SK-N-SH (cell line): ENCODE data around the gene LRP6. TPM values are rescaled to one million over a fixed set of nuclear protein-coding genes. Genes with fewer than 3 reads are reported as not detected.

Experiments used
- CTCF ChIA-PET: fragments of 300-600, 350-600 bp; formaldehyde crosslinking; extraction: SDS; loops from one replicate; lab custom pipeline; 2021; lab: Yijun Ruan, JAX
- POLR2A ChIA-PET: fragments of 350-600 bp; sonication (Branson Sonifier 250); formaldehyde crosslinking; extraction: SDS; loops from one replicate; lab custom pipeline; 2020; ENCODE audit warnings: antibody characterized with exemption, inconsistent platforms; lab: Yijun Ruan, JAX
- DNase-seq: peaks from one replicate; pipeline ENCODE4 v3.0.0; 2012
- H2AFZ ChIP-seq: fragments of 200-600 bp; sonication (generic); 2 replicates; pipeline ENCODE4 v1.8.1; 2016; ENCODE audit warnings: antibody characterized with exemption, mild to moderate bottlenecking, low read depth
- H3F3A ChIP-seq: fragments of 200-600 bp; sonication (generic); replicated peaks from 2 replicates; pipeline ENCODE3; 2016; ENCODE audit warnings: antibody characterized with exemption, mild to moderate bottlenecking; ENCODE audit not compliant: insufficient read depth
- H3K27ac ChIP-seq, 2 experiments: fragments of 200-500 bp in 1 of 2; fragments of 200-600 bp in 1 of 2; sonication (Bioruptor generic) in 1 of 2; sonication (generic), shearing (Covaris generic) in 1 of 2; 2 replicates each; pipeline versions ENCODE4 v1.5.1 to v1.6.1; 2014 to 2016; ENCODE audit warnings: low read depth in 2 of 2, inconsistent platforms in 1 of 2, low read length in 1 of 2, mild to moderate bottlenecking in 1 of 2, mixed read lengths in 1 of 2
- H3K27me3 ChIP-seq: fragments of 200-600 bp; sonication (generic), shearing (Covaris generic); 2 replicates; pipeline ENCODE4 v1.6.1; 2016; ENCODE audit warnings: mixed run types; ENCODE audit not compliant: insufficient read depth
- H3K36me3 ChIP-seq, 2 experiments: fragments of 200-500 bp in 1 of 2; fragments of 200-600 bp in 1 of 2; sonication (Bioruptor generic) in 1 of 2; sonication (generic) in 1 of 2; replicated peaks in 1 of 2; 2 replicates each; pipeline versions ENCODE3 to v1.5.1; 2014 to 2016; ENCODE audit warnings: low read length in 1 of 2, mild to moderate bottlenecking in 1 of 2; ENCODE audit not compliant: insufficient read depth in 2 of 2, control insufficient read depth in 1 of 2
- H3K4me1 ChIP-seq, 2 experiments: fragments of 200-500 bp in 1 of 2; fragments of 200-600 bp in 1 of 2; sonication (Bioruptor generic) in 1 of 2; sonication (generic), shearing (Covaris generic) in 1 of 2; 2 replicates each; pipeline versions ENCODE4 v1.5.1 to v1.6.1; 2014 to 2016; ENCODE audit warnings: low read depth in 1 of 2, low read length in 1 of 2, mixed run types in 1 of 2; ENCODE audit not compliant: insufficient read depth in 2 of 2, control insufficient read depth in 1 of 2
- H3K4me2 ChIP-seq: fragments of 200-600 bp; sonication (generic), shearing (Covaris generic); 2 replicates; pipeline ENCODE4 v1.6.1; 2017; ENCODE audit warnings: mixed run types
- H3K4me3 ChIP-seq, 2 experiments: fragments of 200-500 bp in 1 of 2; fragments of 200-600 bp in 1 of 2; sonication (Bioruptor generic) in 1 of 2; sonication (generic), shearing (Covaris generic) in 1 of 2; 2 replicates each; pipeline versions ENCODE4 v1.5.1 to v1.8.1; 2014 to 2016; ENCODE audit warnings: low read depth in 2 of 2, inconsistent platforms in 1 of 2, low read length in 1 of 2, mild to moderate bottlenecking in 1 of 2, mixed read lengths in 1 of 2, moderate library complexity in 1 of 2
- H3K79me2 ChIP-seq: fragments of 200-600 bp; sonication (generic); 2 replicates; pipeline ENCODE4 v1.8.1; 2017; ENCODE audit warnings: mild to moderate bottlenecking; ENCODE audit not compliant: insufficient read depth
- H3K9ac ChIP-seq: fragments of 200-600 bp; sonication (generic); 2 replicates; pipeline ENCODE4 v1.6.1; 2017; ENCODE audit warnings: mixed run types
- H3K9me2 ChIP-seq: fragments of 200-600 bp; sonication (generic); 2 replicates; pipeline ENCODE4 v1.6.1; 2017; ENCODE audit warnings: mixed run types
- H3K9me3 ChIP-seq: fragments of 200-600 bp; sonication (generic); 2 replicates; pipeline ENCODE4 v1.6.1; 2017; ENCODE audit warnings: mixed run types, mild to moderate bottlenecking, moderate library complexity
- H4K20me1 ChIP-seq: fragments of 200-600 bp; sonication (generic); 2 replicates; pipeline ENCODE4 v1.6.1; 2017; ENCODE audit warnings: mild to moderate bottlenecking, mixed run types; ENCODE audit not compliant: insufficient read depth
- ELF1 ChIP-seq: IDR thresholded peaks from 2 replicates; pipeline ENCODE4 v1.4.0; 2012
- EP300 ChIP-seq, 2 experiments: IDR thresholded peaks; 2 replicates each; pipeline versions ENCODE4 v1.4.0 to v1.6.1; 2012; ENCODE audit warnings: borderline replicate concordance in 1 of 2, low read depth in 1 of 2, low read length in 1 of 2
- EZH2phosphoT487 ChIP-seq: fragments of 200-600 bp; sonication (generic); IDR thresholded peaks from 2 replicates; pipeline ENCODE4 v1.6.1; 2017; ENCODE audit warnings: low read depth, mixed run types, mild to moderate bottlenecking, antibody characterized with exemption, moderate library complexity, borderline replicate concordance
- FOXJ3 ChIP-seq: sonication (generic); formaldehyde crosslinking; IDR thresholded peaks from 2 replicates; pipeline ENCODE4 v1.5.1; 2020; ENCODE audit warnings: mild to moderate bottlenecking, missing genetic modification reagents
- FOXM1 ChIP-seq: IDR thresholded peaks from 2 replicates; pipeline ENCODE4 v1.4.0; 2012; ENCODE audit warnings: low read depth, mild to moderate bottlenecking
- GATA2 ChIP-seq: sonication (generic); formaldehyde crosslinking; IDR thresholded peaks from 2 replicates; pipeline ENCODE4 v1.5.0; 2020; ENCODE audit warnings: mild to moderate bottlenecking, missing genetic modification reagents
- JUND ChIP-seq: IDR thresholded peaks from 2 replicates; pipeline ENCODE4 v1.4.0; 2012
- MAX ChIP-seq: IDR thresholded peaks from 2 replicates; pipeline ENCODE4 v1.4.0; 2012; ENCODE audit warnings: low read depth
- MEF2A ChIP-seq: IDR thresholded peaks from 2 replicates; pipeline ENCODE4 v1.4.0; 2012; ENCODE audit warnings: low read depth, borderline replicate concordance
- MXI1 ChIP-seq: IDR thresholded peaks from 2 replicates; pipeline ENCODE4 v1.6.1; 2012; ENCODE audit warnings: mild to moderate bottlenecking, low read depth, low read length, improper control_type of control experiment
- PBX3 ChIP-seq: IDR thresholded peaks from 2 replicates; pipeline ENCODE4; 2012
- POLR2AphosphoS5 ChIP-seq: IDR thresholded peaks from 2 replicates; pipeline ENCODE4 v1.6.1; 2012; ENCODE audit warnings: low read depth, low read length
- RAD21 ChIP-seq: IDR thresholded peaks from 2 replicates; pipeline ENCODE4 v1.6.1; 2012; ENCODE audit warnings: mild to moderate bottlenecking, low read length
- RCOR1 ChIP-seq: fragments of 150-350 bp; IDR thresholded peaks from 2 replicates; pipeline ENCODE4 v1.6.1; 2017; ENCODE audit warnings: antibody characterized with exemption, low read length
- RFX5 ChIP-seq: IDR thresholded peaks from 2 replicates; pipeline ENCODE4 v1.6.1; 2012; ENCODE audit warnings: mild to moderate bottlenecking, improper control_type of control experiment, low read length
- RXRA ChIP-seq: IDR thresholded peaks from 2 replicates; pipeline ENCODE4 v1.4.0; 2012; ENCODE audit warnings: low read depth, mild to moderate bottlenecking, borderline replicate concordance
- TAF1 ChIP-seq: IDR thresholded peaks from 2 replicates; pipeline ENCODE4 v1.6.1; 2012; ENCODE audit warnings: low read depth, mild to moderate bottlenecking, low read length, moderate library complexity, borderline replicate concordance
- TCF12 ChIP-seq: IDR thresholded peaks from 2 replicates; pipeline ENCODE4 v1.4.0; 2012
- TEAD4 ChIP-seq: IDR thresholded peaks from 2 replicates; pipeline ENCODE4 v1.4.0; 2012; ENCODE audit warnings: mild to moderate bottlenecking, borderline replicate concordance; ENCODE audit not compliant: insufficient read depth
- YY1 ChIP-seq: IDR thresholded peaks from 2 replicates; pipeline ENCODE4 v1.4.0; 2012; ENCODE audit warnings: low read depth, mild to moderate bottlenecking
- WGBS: methylation state at CpG from one replicate; pipeline ENCODE4 v1.1.6; 2017; ENCODE audit warnings: low lambda C conversion rate; 5-methylcytosine and 5-hydroxymethylcytosine counted together
- polyA plus RNA-seq, 3 experiments: library from polyadenylated mRNA; depleted of rRNA; stranded (reverse); fragments of >200 nt; gene quantifications; 2 replicates each; pipeline ENCODE4 v1.2.3, GENCODE V29; 2012

The LRP6 gene
- polyA plus RNA-seq, 1 of the 3 experiments (the other 2 are of a cell fraction), result 13.7 TPM

GRCh38 chr12:12195081-12195480 lies 71.8 kb downstream of the LRP6 start:
- Histone ChIP-seq H3K79me2 (peaks cover 37% of the 10 kb centered on the region), H3K9me2 (no peaks in the 10 kb centered on the region), H4K20me1 (no peaks in the 10 kb centered on the region), H3F3A (peaks cover 11% of the 10 kb centered on the region), H3K4me3 (no peak overlapping the region), H3K9me3 (0 out of 2 replicates have a peak, but pooled peaks cover 7% of the 10 kb centered on the region), H3K4me2 (no peak overlapping the region), H3K36me3 (peaks cover 12 to 40% of the 10 kb centered on the region in 2 experiments), H3K9ac (no peak overlapping the region), H3K4me1 (peaks cover 2 to 12% of the 10 kb centered on the region in 2 experiments; a peak in 3 of 4 replicates), H3K27ac (no peak overlapping the region), H2AFZ (no peak overlapping the region), H3K27me3 (no peaks in the 10 kb centered on the region)
- WGBS, result 95% methylated on average over 3 of the region's 3 CpGs
- CTCF ChIA-PET, result no interaction called here
- TF ChIP-seq MEF2A (no peak), EP300 (IDR thresholded peaks at IDR 0.05; ENCODE audit: borderline replicate concordance in 1 of 2, low read depth in 1 of 2, low read length in 1 of 2) (no peak), MAX (no peak), TAF1 (no peak), JUND (no peak), EZH2phosphoT487 (no peak), RFX5 (no peak), TCF12 (no peak), ELF1 (no peak)
- no peak for DNase-seq
- POLR2A ChIA-PET, result no interaction called here

- H4K20me1 ChIP-seq, result no peaks in the 10 kb centered on the region
- H3K4me3 ChIP-seq, result no peak overlapping the region
- peaks cover 11% of the 10 kb centered on the region for H3F3A ChIP-seq
- POLR2A ChIA-PET, result no interaction called here
- no peak overlapping the region for H3K27ac ChIP-seq
- CTCF ChIA-PET, result no interaction called here
- H3K9me3 ChIP-seq, result 0 out of 2 replicates have a peak, but pooled peaks cover 7% of the 10 kb centered on the region
- H3K36me3 ChIP-seq, result peaks cover 8 to 34% of the 10 kb centered on the region in 2 experiments
- H2AFZ ChIP-seq, result no peak overlapping the region
- H3K9ac ChIP-seq, result no peak overlapping the region
- TF ChIP-seq YY1, result no peak
- no peak for TF ChIP-seq RAD21
- no peak for TF ChIP-seq GATA2 (CRISPR knock-in tag)
- TF ChIP-seq EZH2phosphoT487, result no peak
- no peak for TF ChIP-seq TEAD4
- no peak for TF ChIP-seq EP300 (IDR thresholded peaks at IDR 0.05; ENCODE audit: borderline replicate concordance in 1 of 2, low read depth in 1 of 2, low read length in 1 of 2)
- H3K4me1 ChIP-seq, result peaks cover 2 to 12% of the 10 kb centered on the region in 2 experiments; a peak in 3 of 4 replicates
- no peaks in the 10 kb centered on the region for H3K9me2 ChIP-seq
- H3K79me2 ChIP-seq, result peaks cover 42% of the 10 kb centered on the region
- no peak for DNase-seq
- H3K4me2 ChIP-seq, result no peak overlapping the region
- WGBS, result 55% methylated on average over 2 of the region's 2 CpGs
- no peaks in the 10 kb centered on the region for H3K27me3 ChIP-seq
Observed at GRCh38 chr12:12194206-12194605, 72.6 kb downstream of the LRP6 start.

GRCh38 chr12:12191008-12191407 lies 75.8 kb downstream of the LRP6 start:
- H3K36me3 ChIP-seq, result peaks cover 0 to 12% of the 10 kb centered on the region in 2 experiments
- no peaks in the 10 kb centered on the region for H3K9me2 ChIP-seq
- WGBS, result 98% methylated on average over 4 of the region's 4 CpGs
- no peaks in the 10 kb centered on the region; the same call in 1 of the 2 replicates for H4K20me1 ChIP-seq
- ChIA-PET CTCF (interaction anchor here (0.8 to 1.0 kb wide), 3 partner anchors 8 to 159 kb away, joined by 3 read pairs; partner anchors contain the start of gene MANSC1), POLR2A (no interaction called here)
- no peak overlapping the region for H2AFZ ChIP-seq
- H3K79me2 ChIP-seq, result peaks cover 57% of the 10 kb centered on the region
- no peak overlapping the region for H3K9ac ChIP-seq
- no peak overlapping the region for H3K4me2 ChIP-seq
- H3K4me1 ChIP-seq, result peaks cover 2 to 12% of the 10 kb centered on the region in 2 experiments; a peak in 3 of 4 replicates
- H3F3A ChIP-seq, result peaks cover 11% of the 10 kb centered on the region
- no peaks in the 10 kb centered on the region for H3K9me3 ChIP-seq
- no peaks in the 10 kb centered on the region for H3K27me3 ChIP-seq
- H3K4me3 ChIP-seq, result no peak overlapping the region
- H3K27ac ChIP-seq, result no peak overlapping the region
- no peak for DNase-seq
- TF ChIP-seq MEF2A (no peak), RCOR1 (no peak), ELF1 (no peak), GATA2 (CRISPR knock-in tag) (no peak), PBX3 (no peak), FOXM1 (no peak), RXRA (no peak), MXI1 (no peak), POLR2AphosphoS5 (no peak), TAF1 (no peak), TEAD4 (no peak), RAD21 (no peak), FOXJ3 (CRISPR knock-in tag) (no peak)
